SW480 (cell line): ENCODE measurements around the gene CT45A5.
"Not testable (repeated sequence)": the region's sequence is repeated elsewhere in the genome, so short reads cannot be mapped to it uniquely, and the experiment has no call there.

Experiments
- DNase-seq: peaks from one replicate; pipeline ENCODE4 v3.0.0-alpha.2; 2016; ENCODE audit warnings: low spot score

Gene CT45A5, protein sequence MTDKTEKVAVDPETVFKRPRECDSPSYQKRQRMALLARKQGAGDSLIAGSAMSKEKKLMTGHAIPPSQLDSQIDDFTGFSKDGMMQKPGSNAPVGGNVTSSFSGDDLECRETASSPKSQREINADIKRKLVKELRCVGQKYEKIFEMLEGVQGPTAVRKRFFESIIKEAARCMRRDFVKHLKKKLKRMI

DNA sequence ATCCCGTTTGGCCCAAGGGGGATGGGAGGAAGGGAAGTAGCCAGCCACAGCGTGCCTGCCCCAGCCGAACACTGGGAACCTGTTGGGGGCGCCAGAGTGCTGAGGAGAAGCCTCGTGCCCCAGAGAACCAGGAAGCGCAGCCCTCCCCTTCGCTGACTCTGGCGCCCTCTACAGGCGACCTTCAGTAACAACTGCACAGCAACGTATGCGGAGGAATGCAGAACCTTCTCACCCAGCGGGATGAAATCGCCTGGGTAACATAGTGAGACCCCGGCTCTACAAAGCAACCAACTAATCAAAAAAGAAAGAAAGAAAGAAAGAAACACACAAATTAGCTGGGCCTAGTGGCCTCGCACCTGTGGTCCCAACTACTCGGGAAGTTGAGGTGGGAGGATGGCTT, at the start of gene CT45A5:
Gene CT45A5 (minus strand): TSS at position 101 of the 400 bp plus-strand sequence. CDS start 3,774 bp downstream, outside the sequence.
- not testable (repeated sequence) for DNase-seq

DNA sequence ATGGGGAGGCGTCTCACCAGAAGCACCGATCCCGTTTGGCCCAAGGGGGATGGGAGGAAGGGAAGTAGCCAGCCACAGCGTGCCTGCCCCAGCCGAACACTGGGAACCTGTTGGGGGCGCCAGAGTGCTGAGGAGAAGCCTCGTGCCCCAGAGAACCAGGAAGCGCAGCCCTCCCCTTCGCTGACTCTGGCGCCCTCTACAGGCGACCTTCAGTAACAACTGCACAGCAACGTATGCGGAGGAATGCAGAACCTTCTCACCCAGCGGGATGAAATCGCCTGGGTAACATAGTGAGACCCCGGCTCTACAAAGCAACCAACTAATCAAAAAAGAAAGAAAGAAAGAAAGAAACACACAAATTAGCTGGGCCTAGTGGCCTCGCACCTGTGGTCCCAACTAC, 34.6 kb upstream of the CT45A5 start, which contains the start of gene CT45A2:
Gene CT45A2 (minus strand): TSS at position 101 of the 400 bp plus-strand sequence. CDS start 3,747 bp downstream, outside the sequence.
- DNase-seq = not testable (repeated sequence)

DNA sequence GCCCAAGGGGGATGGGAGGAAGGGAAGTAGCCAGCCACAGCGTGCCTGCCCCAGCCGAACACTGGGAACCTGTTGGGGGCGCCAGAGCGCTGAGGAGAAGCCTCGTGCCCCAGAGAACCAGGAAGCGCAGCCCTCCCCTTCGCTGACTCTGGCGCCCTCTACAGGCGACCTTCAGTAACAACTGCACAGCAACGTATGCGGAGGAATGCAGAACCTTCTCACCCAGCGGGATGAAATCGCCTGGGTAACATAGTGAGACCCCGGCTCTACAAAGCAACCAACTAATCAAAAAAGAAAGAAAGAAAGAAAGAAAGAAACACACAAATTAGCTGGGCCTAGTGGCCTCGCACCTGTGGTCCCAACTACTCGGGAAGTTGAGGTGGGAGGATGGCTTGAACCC, 17.4 kb upstream of the CT45A5 start, which contains the start of gene CT45A6:
Gene CT45A6 (minus strand): TSS at position 101 of the 400 bp plus-strand sequence. CDS start 3,794 bp downstream, outside the sequence.
- DNase-seq = not testable (repeated sequence)

DNA sequence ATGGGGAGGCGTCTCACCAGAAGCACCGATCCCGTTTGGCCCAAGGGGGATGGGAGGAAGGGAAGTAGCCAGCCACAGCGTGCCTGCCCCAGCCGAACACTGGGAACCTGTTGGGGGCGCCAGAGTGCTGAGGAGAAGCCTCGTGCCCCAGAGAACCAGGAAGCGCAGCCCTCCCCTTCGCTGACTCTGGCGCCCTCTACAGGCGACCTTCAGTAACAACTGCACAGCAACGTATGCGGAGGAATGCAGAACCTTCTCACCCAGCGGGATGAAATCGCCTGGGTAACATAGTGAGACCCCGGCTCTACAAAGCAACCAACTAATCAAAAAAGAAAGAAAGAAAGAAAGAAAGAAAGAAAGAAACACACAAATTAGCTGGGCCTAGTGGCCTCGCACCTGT, 17.2 kb downstream of the CT45A5 start, which contains the start of gene CT45A3:
Gene CT45A3 (minus strand): TSS at position 101 of the 400 bp plus-strand sequence. CDS start 3,747 bp downstream, outside the sequence.
- DNase-seq = not testable (repeated sequence)

DNA sequence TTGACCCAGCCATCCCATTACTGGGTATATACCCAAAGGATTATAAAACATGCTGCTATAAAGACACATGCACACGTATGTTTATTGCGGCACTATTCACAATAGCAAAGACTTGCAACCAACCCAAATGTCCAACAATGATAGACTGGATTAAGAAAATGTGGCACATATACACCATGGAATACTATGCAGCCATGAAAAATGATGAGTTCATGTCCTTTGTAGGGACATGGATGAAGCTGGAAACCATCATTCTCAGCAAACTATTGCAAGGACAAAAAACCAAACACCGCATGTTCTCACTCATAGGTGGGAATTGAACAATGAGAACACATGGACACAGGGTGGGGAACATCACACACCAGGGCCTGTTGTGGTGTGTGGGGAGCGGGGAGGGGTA, 40.6 kb downstream of the CT45A5 start:
- not testable (repeated sequence) for DNase-seq

DNA sequence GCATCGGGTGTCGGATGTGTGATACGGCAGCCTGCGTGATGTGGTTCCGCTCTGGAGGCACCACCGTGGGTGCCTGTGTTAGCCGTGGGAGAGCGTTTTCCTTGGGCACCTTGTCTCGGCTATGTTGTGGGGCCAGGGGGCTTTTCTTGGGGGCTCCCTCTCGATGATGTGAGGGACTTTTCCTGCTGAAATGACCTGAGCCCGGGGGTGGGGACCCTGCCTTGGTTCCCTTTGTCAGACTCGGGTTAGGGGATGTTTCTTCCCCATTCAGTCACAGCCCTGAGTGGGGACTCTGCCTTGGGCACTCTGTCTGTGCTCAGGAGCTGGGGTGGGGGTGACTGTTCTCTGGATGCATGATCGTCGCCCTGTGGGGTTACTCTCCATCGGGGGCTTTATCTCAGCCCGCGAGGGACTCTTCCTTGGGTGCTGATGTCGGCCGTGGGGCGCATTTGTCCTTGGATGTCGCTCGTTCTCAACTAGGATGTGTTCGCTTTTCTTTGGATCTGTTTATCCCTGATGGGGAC, 44.0 kb downstream of the CT45A5 start:
- DNase-seq = no peak

DNA sequence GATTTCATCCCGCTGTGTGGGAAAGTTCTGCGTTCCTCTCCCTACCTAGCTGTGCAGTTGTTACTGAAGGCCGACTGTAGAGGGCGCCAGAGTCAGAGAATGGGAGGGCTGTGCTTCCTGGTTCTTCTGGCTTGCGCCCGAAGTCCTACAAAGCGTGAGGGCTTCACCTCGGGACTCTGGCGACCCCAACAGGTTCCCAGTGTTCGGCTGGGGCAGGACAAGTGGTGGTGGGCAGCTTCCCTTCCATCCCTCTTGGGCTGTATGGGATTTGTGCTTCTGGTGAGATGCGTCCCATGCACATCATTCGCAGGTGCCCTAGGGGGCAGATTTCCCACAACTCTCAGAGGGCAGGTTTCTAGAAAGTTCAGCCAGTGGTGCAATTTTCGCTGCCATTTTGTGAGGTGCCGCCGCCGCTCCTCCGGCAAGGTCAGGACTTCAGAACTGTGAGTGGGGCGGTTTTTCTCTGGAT, 44.6 kb downstream of the CT45A5 start:
- DNase-seq = peak; percentile 28

DNA sequence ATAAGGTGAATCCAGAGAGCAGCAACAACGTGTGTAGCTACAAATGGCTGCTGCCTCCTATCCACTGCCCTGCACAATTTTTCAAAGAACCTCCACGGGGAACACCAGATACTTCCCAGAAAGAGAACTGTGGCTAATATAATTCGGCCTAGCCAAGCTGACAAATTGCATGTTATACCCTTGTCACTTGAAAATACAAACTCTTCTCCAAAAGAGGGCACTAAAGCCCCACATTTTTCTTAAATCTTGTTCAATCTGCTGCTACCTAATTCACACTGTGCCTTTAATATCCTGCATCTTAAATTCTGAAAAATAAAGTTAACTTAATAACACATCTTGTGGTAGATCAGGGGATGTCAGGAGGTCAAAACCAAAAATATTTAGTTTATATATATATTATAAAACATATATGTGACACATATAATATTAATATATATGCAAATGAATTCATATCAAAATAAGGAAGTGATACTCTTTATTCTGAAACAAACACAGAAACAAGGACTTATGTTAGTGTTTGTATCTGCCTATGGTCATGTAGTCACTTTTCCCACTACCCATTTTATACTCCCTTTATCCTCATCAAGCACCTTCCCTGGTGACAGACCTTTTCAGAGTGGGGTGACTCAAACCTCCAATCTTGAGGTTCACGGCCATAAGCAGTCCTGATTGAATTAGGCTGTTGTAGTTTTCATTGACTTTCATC, 47.8 kb downstream of the CT45A5 start:
- peak; percentile 3 for DNase-seq

DNA sequence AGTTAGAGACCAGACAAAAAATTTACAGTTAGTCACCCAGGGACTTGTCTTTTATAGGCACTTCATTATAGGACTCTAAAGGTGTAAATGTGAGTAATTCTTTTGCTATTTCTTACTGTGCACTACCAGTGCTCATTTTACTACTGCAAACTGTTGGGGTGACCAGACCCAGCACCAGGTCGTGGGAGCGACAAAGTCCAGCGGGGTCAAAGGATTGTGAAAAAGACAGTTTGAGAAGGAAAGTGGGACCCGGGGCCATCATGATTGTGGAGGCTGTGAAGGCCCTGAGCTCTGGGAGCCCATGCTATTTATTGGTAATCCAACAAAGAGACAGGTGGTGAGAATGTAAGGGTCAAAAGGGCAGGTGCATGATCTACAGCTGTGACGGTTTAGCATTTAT, 50.6 kb downstream of the CT45A5 start:
- DNase-seq = not testable (repeated sequence)
